HPDE6-E6E7 (cell line): ENCODE measurements around the gene CNTNAP5.
"Not testable (repeated sequence)": the region's sequence is repeated elsewhere in the genome, so short reads cannot be mapped to it uniquely, and the experiment has no call there.

Source experiments
- DNase-seq: peaks from one replicate; pipeline ENCODE4 v3.0.0; 2011; ENCODE audit warnings: missing footprints; ENCODE audit errors: extremely low spot score

CNTNAP5 gene

DNA sequence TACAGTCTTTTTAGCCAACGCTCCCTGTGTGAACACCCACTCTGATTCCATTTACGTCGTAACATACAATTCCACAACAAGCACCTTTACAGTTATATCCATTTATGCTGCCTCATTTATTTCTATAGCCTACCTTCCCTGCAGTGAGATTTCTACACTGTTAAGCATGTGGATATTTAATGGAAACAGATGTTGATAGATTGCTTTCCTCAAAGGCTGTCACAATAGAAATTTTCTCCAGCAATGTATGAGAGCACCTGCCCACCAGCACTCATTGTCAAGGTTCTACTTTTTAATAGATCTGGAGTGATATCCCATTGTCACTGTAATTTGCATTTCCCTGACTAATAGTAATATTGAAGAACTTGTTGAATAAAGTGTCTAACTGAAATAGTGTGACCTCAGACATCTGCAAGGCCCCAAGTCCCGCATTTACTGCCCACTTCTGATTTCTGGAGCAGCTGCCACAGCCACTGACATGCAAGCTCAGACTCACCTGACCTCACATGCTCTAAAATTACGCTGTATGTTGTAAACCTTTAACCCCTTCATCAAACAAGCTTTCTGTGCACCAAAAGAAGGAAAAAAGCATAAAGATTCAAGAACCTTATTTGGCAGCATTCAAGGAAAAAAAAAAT is 295.1 kb downstream of the CNTNAP5 start:
- DNase-seq: no peak

DNA sequence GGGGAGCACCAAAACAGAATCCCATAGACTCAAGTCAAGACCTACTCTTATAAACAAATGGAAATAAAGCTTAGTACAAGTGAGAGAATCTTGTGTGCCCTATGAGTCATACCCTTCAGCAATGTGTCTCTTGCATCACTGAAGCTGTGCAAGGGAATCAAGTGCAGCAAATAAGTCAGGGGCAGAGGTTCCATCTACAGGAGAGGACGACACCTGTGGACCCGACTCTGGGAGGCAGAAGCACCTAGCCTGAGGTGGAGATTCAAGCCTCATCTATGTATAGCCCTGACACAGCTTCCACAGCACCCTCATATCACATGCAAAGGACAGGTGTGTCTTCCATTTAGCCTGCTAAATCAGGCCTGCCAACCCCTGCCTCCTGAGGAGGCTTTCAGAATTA is 298.2 kb downstream of the CNTNAP5 start:
- peak; percentile 4 for DNase-seq

DNA sequence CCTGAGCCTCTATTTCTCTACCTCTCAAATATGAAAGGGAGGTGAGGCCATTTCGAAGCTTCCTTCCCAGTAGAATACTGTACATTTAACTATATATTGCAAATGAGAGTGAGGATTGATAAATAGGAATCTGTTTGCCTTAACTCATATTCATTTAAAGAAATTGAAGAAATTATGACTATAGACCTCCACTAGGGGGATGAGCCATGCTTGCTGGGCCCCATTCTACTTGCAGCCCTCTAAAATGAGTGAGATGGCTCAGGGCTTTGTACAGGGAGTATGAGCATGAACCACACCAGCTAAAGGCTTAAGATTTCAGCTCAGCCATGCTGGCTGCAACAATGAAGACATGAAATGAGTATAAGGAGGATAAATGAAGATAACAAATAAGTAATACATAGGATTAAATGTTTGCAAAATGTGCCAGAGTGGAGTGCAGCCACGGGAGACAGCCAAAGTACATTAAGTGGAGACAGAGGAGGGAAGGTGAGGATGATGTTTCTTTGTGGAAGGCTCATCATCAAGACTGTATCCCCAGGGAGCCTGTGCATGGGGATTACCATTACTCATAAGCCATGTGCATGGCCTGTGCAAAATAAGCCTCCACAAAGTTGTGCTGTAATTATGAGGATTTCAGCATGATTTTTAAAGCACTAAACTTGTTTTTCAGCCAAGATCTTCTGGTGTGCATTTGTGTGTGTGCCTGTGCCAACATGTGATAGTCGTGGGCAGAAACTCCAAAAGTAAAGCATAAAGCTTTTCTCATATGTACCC is 300.8 kb downstream of the CNTNAP5 start:
- no peak for DNase-seq

DNA sequence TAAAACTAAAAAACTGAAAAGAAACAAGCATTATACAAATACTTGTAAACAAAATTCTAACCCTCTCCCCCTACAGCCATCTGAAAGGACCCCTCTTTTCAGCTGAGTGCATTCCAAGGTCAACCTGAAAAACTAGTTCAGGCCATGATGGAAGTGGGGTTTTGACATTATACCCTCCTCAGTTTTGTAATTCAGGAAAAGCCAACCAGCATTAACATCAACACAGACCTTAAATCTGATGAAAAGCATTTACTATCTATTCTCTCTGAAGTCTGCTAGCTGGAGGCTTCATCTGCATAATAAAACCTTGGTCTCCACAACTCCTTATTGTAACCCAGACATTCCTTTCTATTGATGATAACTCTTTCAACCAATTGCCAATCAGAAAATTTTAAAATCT is 302.2 kb downstream of the CNTNAP5 start:
- DNase-seq: no peak

DNA sequence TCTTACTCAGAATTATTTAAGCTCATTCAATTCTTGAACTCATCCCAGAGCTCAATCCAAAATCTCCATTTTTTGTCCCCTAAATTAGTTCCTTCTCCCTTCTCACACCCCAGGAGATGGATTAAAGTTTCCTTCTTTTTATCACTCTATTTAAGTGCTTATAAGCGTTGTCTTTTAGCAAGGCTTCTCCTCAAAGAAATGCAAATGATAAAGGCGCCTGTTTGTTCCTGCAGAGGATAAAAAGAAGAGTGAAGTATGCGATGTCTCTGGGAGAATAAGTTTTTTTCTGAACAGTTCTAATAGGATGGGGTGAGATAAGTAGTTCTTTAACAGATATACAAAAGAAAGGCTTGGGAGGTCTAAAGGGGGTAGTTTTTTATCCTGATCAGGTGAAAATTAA is 303.3 kb downstream of the CNTNAP5 start:
- DNase-seq: no peak

DNA sequence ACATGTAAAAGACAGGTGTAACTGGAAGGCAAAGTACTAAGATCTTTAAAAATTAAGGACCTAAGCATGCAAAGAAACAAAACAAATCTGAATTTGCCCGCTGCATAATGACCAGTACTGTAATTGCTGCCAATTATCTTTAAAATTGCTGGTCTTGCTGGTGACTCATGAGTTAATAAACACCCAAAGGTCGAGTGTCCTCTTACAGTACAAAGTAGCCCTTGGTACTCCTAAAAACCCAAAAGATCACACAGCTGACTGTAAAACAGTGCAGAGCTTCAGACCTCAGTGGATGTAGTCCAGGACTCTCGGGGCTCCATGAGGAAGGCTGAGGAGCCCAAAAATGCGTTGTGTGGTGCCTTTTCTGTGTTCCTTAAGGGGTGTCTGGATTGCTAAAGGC is 308.7 kb downstream of the CNTNAP5 start:
- no peak for DNase-seq

DNA sequence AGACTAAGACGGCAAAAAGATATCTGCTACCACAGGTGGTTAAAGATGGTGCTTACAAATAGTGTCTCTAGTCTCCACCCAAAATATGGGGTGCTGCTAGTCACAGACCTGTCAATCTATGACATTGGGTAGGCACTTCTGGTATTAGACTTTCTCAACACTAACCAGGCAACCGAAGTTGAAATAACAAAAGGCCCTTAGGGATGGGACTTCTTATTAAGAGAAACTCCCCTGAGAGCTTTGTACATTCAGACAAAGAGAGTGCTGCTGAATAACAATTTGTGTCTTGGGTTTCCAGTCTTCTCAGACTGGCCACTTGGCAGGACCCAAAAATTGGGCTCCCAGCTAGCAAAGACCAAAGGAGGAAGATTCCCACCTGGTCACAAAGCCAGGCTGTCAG is 310.0 kb downstream of the CNTNAP5 start:
- no peak for DNase-seq

DNA sequence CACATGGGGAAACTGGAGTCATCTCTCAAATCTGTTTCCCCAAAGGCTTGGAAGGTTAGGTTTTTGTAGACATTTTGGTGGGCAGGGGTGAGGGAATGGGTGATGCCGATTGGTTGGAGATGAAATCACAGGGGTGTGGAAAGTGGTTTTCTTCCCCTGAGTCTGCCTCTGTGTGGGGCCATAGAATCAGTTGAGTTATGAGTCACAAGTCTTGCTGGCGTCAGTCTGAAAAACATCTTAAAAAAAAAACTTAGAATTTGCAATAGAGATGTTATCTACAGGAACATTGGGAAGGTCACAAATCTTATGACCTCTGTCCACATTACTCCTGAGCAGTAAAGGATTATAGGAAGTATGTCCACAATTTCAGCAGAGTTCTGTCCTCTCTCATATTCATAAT is 314.6 kb downstream of the CNTNAP5 start:
- DNase-seq: no peak

DNA sequence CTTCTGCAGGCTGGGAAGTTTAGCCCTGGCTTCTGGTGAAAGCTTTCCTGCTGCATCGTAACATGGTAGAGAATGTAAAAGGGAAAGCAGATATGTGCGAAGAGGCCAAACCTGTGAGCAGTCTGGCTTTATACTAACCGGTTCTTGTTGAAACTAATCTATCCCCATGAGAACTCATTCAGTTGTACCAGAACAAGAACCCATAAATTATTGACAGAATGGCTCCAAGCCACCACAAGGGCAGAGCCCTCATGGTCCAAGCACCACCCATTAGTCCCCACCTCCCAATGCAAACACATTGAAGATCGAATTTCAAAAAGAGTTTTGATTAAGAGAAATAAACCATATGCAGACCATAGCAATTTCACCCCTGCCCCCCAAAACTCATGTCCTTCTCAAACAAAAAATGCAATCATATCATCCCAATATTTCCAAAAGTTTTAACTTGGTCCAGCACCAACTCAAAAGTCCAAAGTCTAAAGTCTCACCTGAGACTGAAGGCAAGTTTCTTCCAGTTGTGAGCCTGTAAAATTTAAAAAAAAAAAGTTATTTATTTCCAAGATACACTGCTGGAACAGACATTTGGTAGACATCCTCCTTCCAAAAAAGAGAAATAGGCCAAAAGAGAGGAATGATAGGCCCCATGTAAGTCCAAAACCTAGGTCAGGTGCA is 318.9 kb downstream of the CNTNAP5 start:
- DNase-seq: no peak

DNA sequence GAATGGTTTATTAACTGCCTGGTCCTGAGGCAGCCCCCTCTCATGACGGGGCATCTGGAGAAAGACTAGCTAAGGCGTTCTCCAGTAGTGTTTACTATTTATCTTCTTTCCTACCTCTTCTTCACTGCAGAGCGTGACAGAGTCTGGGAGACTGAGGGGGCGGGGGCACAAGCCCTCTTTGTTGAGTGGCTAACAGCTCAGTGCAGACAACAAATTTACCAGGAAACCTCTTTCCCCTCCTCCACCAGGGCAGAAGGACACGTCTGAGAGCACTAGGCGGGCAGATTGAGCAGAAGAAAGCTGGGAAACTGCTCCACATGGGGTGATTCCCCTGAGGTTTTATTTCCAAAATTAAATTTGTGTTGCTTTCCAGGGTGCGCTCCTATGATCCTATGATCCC is 322.1 kb downstream of the CNTNAP5 start:
- no peak for DNase-seq

DNA sequence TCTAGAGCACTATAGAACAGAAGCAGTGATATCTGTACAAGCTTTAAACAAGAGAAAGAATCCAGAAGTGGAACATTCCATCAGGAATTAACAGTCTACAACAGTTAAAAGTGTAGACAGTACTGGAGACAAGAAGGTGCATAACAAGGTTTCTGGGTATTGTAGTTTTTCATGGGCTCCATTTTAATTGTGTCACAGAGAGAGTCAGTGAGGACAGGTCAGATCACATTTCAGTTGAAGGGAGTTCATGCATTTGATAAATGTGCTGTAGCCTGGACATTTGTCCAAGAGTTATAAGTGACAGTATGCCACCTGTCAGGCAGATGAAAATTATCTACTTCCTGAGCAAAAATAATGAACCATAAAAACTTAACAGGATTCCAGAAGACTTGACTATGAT is 328.6 kb downstream of the CNTNAP5 start:
- DNase-seq: no peak

DNA sequence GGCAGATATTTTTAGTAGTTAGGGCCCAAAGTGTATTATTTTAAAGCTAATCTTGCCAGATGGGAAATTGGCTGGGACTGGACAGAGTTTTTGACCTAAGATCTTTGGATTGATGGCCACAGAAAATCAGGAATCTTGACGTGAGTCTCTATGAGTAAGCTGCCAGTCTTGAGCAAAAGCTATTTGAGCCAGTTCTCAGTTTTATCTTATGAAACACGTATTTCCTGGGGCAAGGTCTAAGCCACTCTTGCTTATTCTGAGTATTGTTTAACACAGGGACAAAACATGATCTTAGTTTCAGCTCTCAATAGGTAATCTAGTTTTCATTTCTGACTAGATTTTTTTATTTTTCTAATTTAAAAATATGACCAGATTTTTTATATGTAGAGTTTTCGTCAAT is 329.4 kb downstream of the CNTNAP5 start:
- no peak for DNase-seq

DNA sequence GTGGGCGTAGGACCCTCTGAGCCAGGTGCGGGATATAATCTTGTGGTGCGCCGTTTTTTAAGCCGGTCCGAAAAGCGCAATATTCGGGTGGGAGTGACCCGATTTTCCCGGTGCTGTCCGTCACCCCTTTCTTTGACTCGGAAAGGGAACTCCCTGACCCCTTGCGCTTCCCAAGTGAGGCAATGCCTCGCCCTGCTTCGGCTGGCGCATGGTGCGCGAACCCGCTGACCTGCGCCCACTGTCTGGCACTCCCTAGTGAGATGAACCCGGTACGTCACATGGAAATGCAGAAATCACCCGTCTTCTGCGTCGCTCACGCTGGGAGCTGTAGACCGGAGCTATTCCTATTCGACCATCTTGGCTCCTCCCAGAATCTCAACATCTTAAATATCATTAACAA is 336.9 kb downstream of the CNTNAP5 start:
- not testable (repeated sequence) for DNase-seq

DNA sequence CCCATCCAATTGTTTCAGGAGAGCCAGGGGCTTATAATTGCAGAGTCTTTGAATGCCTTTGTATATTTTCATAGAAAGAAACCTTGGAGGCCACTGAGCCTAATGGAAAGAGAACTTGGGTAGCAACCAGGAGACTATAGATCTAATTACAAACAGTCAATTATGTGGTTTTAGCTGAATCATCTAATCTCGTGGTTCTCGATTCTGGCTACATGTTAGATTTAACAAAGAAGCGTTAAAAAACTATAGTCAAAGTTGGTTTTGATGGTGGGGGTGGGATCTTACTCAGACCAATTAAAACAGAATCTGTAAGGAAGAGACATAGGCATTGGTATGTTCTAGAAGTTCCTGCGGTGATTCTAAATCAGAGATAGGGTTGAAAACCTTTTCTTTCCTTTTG is 344.1 kb downstream of the CNTNAP5 start:
- DNase-seq: no peak

DNA sequence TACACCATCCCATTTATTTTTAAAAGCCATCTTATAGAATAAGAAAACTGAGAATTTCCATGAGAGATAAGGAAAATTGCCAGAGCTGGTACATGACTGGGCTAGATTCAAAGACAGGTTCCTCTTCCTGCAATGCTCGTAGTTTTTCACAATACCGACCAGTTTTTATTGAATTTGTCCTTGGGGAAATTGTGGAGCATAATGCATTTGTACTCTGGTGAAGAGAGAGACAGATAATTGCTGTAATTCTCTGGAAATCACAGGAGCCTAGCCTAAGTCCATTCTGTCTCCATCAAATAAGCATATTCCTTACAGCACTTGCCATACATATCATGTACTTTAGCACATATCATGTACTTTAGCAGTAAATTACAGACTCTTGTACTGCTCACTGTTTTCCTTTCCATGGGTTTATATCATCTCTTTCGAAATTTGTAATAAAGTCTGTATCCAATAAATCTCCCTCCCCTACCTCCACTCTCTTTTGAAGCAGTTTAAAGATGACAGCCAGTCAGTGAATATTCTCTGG is 355.2 kb downstream of the CNTNAP5 start:
- no peak for DNase-seq

DNA sequence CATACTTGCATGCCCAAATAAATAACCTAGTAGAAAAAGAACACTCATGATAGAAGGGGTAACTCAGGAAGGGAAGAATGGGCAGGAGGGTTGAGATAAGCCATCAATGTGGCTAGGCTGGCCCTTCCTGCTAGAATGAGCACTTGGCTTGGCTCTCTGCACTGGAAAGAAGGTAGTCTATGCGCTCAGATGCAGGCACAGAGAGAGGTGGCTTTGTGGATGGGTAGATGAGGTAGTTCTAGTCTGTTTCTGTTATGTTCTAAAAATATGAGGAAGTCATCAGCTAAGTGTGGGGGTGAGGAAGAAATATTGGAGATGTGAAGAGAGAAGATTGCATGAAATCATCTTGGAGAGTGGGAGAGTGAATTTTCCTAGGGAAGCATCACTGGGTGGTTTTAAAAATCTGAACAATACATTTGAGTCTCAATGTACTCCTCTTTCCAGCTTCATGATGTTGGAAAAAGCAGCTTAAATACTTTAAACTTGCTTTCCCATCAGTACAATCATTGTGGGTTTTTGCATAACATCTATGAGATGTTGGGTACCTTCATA is 357.1 kb downstream of the CNTNAP5 start:
- no peak for DNase-seq

DNA sequence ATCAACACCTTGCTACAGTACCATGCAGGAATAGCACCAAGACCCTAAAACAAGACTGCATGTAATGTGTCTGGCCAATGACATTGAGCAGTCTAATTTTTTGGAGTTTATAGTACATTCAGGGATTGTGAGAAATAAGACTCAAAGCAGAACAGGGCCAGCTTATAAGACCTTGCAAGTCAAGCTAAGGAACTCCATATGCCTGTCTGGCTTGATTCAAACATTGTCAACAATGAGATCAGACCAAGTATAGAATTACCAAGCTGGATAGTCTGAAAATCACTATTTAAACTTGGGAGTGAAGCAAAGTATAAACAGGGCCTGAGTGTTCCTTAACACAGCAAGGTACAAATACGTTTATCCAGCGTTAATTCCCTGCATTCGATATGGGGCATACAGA is 370.9 kb downstream of the CNTNAP5 start:
- no peak for DNase-seq

DNA sequence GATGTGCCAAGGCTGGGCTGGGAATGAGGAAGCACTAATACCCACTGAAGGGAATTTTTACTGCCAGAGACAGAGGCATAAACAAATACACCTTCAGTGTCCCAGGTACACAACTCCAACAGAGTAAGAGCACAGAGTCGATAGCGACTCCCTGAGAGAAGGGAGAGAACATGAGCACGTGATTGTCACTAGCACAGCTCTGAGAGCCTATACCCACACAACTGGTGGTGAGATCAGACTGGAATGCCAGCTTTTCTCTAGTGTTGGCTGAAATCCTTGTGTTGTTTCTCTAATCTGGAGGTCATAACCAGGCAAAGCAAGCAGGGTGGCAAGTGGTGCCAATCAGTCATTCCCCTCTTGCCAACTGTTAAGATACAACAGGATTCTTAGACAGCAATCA is 377.2 kb downstream of the CNTNAP5 start:
- DNase-seq: no peak

DNA sequence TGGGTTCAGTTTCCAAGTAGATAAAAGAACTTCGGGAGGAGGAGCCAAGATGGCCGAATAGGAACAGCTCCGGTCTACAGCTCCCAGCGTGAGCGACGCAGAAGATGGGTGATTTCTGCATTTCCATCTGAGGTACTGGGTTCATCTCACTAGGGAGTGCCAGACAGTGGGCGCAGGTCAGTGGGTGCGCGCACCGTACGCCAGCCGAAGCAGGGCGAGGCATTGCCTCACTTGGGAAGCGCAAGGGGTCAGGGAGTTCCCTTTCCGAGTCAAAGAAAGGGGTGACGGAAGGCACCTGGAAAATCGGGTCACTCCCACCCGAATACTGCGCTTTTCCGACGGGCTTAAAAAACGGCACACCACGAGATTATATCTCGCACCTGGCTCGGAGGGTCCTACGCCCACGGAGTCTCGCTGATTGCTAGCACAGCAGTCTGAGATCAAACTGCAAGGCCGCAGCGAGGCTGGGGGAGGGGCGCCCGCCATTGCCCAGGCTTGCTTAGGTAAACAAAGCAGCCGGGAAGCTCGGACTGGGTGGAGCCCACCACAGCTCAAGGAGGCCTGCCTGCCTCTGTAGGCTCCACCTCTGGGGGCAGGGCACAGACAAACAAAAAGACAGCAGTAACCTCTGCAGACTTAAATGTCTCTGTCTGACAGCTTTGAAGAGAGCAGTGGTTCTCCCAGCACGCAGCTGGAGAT is 382.9 kb downstream of the CNTNAP5 start:
- not testable (repeated sequence) for DNase-seq

DNA sequence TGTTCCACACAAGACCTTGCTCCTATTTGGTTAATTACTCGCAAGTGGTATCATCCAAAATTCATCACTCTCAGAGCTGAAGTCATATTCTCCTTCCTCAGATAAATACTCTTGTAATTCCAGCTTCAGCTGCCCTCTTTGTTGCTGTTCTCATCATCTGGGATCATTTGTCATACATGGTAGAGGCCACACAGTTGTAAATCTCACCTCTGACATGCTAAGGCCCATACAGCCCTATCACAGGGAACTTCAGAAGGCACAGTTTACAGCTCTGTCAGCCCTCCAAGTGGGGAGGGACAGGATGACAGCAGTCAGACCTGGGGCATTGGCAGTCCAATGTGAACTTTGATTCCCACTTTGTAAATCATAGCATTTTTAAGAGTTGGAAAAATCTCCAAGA is 399.0 kb downstream of the CNTNAP5 start:
- no peak for DNase-seq

DNA sequence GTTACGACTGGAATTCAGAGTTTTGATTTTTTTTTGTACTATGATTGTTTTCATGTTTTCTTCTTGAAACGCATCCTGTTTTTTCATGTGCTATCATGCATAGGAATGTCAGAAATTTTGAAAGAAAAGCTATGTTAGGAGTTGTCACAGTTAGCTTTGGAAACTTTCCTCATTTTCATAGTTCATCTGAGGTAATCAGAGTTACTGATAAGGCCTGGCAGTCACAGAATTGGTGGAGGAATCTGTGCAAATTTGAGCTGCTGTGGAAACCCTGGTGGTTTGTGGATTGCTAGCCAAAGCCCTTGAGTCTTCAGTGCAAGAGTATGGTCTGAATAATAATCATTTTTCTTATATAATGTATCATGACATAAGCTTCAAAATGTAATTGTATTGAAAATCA is 401.0 kb downstream of the CNTNAP5 start:
- no peak for DNase-seq

DNA sequence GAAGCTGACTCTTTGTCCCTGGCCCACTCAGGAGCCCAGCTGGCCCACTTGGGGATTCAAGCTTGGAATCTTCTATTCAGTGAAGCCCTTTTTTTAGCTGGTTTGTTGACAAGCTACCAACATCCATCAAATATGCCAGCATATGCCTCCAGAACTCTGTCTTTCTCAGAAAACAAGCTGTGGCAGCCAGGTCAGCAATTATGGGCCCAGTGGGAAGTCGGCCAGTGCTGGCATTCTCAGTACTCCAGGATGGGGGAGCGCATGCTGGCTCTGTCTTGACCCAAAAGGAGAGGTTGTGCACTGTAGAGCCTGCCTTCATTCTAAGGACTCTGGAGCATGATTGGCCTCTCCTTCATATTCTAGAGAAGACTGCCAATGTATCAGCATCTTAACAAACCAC is 401.5 kb downstream of the CNTNAP5 start:
- no peak for DNase-seq
